ES-I3 (cell line): ENCODE results near the gene DMTF1.
"Not testable (repeated sequence)": the region's sequence is repeated elsewhere in the genome, so short reads cannot be mapped to it uniquely, and the experiment has no call there.

Experiments used
- H3K36me3 ChIP-seq: 2 replicates; pipeline ENCODE4 v1.6.1; 2013; ENCODE audit warnings: mild to moderate bottlenecking, low read length, control low read depth, moderate library complexity; ENCODE audit not compliant: insufficient read depth
- H3K4me1 ChIP-seq: 2 replicates; pipeline ENCODE4 v1.6.1; 2013; ENCODE audit warnings: mild to moderate bottlenecking, control low read depth, low read length; ENCODE audit not compliant: insufficient read depth
- H3K9ac ChIP-seq: 2 replicates; pipeline ENCODE4 v1.6.1; 2013; ENCODE audit warnings: low read depth, mild to moderate bottlenecking, low read length, moderate library complexity
- H3K9me3 ChIP-seq: 2 replicates; pipeline ENCODE4 v1.6.1; 2013; ENCODE audit warnings: mild to moderate bottlenecking, low read length, moderate library complexity; ENCODE audit not compliant: control insufficient read depth, insufficient read depth

DMTF1 gene

DNA sequence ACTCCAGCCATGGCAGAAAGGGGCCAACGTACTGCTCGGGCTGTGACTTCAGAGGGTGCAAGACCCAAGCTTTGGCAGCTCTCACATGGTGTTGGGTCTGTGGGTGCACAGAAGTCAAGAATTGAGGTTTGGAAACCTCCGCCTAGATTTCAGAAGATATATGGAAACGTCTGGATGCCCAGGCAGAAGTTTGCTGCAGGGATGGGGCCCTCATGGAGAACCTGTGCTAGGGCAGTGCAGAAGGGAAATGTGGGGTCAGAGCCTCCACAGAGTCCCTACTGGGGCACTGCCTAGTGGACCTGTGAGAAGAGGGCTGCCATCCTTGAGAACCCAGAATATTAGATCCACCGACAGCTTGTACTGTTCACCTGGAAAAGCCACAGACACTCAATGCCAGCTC is 93.4 kb downstream of the DMTF1 start:
- H3K36me3 ChIP-seq, H3K9me3 ChIP-seq, H3K4me1 ChIP-seq, H3K9ac ChIP-seq: not testable (repeated sequence)
